ENCODE measurements around the gene MEIS2.

The MEIS2 gene

GRCh38 chr15:37138591-37139215 is 38.4 kb upstream of the MEIS2 start:
- TF ChIP-seq CTCF (IDR thresholded peaks at IDR 0.05; ENCODE audit: low read depth, low read length, missing control alignments), result no peak
- no peak for DNase-seq (ENCODE audit: low read depth)
- no peak overlapping the region for H3K4me3 ChIP-seq (ENCODE audit: low read depth, low read length)

GRCh38 chr15:37137221-37137620 is 36.9 kb upstream of the MEIS2 start:
- no peak overlapping the region for H3K4me3 ChIP-seq (ENCODE audit: low read depth, low read length)
- no peak for TF ChIP-seq CTCF (IDR thresholded peaks at IDR 0.05; ENCODE audit: low read depth, low read length, missing control alignments)
- no peak for DNase-seq (ENCODE audit: low read depth)

GRCh38 chr15:37136666-37137065 is 36.3 kb upstream of the MEIS2 start:
- H3K4me3 ChIP-seq (ENCODE audit: low read depth, low read length), result no peak overlapping the region
- TF ChIP-seq CTCF (IDR thresholded peaks at IDR 0.05; ENCODE audit: low read depth, low read length, missing control alignments), result no peak
- no peak for DNase-seq (ENCODE audit: low read depth)

- DNase-seq (ENCODE audit: low read depth), result no peak
- H3K4me3 ChIP-seq (ENCODE audit: low read depth, low read length), result no peak overlapping the region
- peak; percentile 60 for TF ChIP-seq CTCF (IDR thresholded peaks at IDR 0.05; ENCODE audit: low read depth, low read length, missing control alignments)
These were observed 34.9 kb upstream of the MEIS2 start for GRCh38 chr15:37135225-37135624.

- no peak for DNase-seq (ENCODE audit: low read depth)
- no peak overlapping the region for H3K4me3 ChIP-seq (ENCODE audit: low read depth, low read length)
- TF ChIP-seq CTCF (IDR thresholded peaks at IDR 0.05; ENCODE audit: low read depth, low read length, missing control alignments), result peak; percentile 44
These were observed 34.4 kb upstream of the MEIS2 start for GRCh38 chr15:37134699-37135131.

- TF ChIP-seq CTCF (IDR thresholded peaks at IDR 0.05; ENCODE audit: low read depth, low read length, missing control alignments), result no peak
- DNase-seq (ENCODE audit: low read depth), result no peak
- no peak overlapping the region for H3K4me3 ChIP-seq (ENCODE audit: low read depth, low read length)
These were observed 33.9 kb upstream of the MEIS2 start for GRCh38 chr15:37134244-37134643.

GRCh38 chr15:37133602-37134001 is 33.3 kb upstream of the MEIS2 start:
- TF ChIP-seq CTCF (IDR thresholded peaks at IDR 0.05; ENCODE audit: low read depth, low read length, missing control alignments), result no peak
- no peak for DNase-seq (ENCODE audit: low read depth)
- no peak overlapping the region for H3K4me3 ChIP-seq (ENCODE audit: low read depth, low read length)
